ENCODE results near the gene NUMBL. TPM values are rescaled to one million over a fixed set of nuclear protein-coding genes. Genes with fewer than 3 reads are reported as not detected.

Gene NUMBL
- total and polyA plus RNA-seq, 9 of the 15 experiments (the other 6 are each of a cell fraction or from before 2014, with no cell fraction given) = 0.39 to 38.6 (median 6.6) TPM

- no peak overlapping the region for H3K27ac ChIP-seq (ENCODE audit: extremely low read depth, low read depth, low read length)
- H4K20me1 ChIP-seq (replicated peaks; ENCODE audit: control insufficient read depth, insufficient read depth, low read length) = no peaks in the 10 kb centered on the region
- H3K9me1 ChIP-seq (ENCODE audit: control insufficient read depth, insufficient read depth, low read length) = no peaks in the 10 kb centered on the region
- no peak overlapping the region for H3K4me2 ChIP-seq (ENCODE audit: insufficient read depth, low read length)
- H3K36me3 ChIP-seq (ENCODE audit: control insufficient read depth, insufficient read depth, low read length) = peaks cover 52% of the 10 kb centered on the region
- H2AFZ ChIP-seq (ENCODE audit: low read depth, low read length) = no peak overlapping the region
- peaks cover 12 to 27% of the 10 kb centered on the region in 2 experiments; a peak in 4 of 5 replicates for H3K4me1 ChIP-seq (replicated peaks in 1 of 2; ENCODE audit: control insufficient read depth in 2 of 2, insufficient read depth in 2 of 2, low read length in 2 of 2)
- in situ Hi-C loops (cut with MboI) (no loop called here), intact Hi-C loops (cut with micrococcal nuclease) (no loop called here)
- WGBS (ENCODE audit: insufficient coverage, low coverage, missing lambda C conversion rate) = 90% methylated on average over 18 of the region's 18 CpGs
- FAIRE-seq (no peak), DNase-seq (ENCODE audit: extremely low read depth in 1 of 4, low spot score in 3 of 4) (peak in 1 of 4 experiments; percentile 30), ATAC-seq (peak; percentile 30; the same call in 1 of the 3 replicates)
- H3K9me3 ChIP-seq (replicated peaks; ENCODE audit: control insufficient read depth, insufficient read depth, low read depth, low read length) = no peaks in the 10 kb centered on the region
- BruUV-seq (replicated peaks) = no TSS peak
- H3K4me3 ChIP-seq = no peak overlapping the region
- no peaks in the 10 kb centered on the region for H3K79me2 ChIP-seq (ENCODE audit: control insufficient read depth, insufficient read depth, low read length)
- peak overlapping the region in 1 of 2 experiments; percentile 4; a peak in 2 of 4 replicates for H3K9ac ChIP-seq (ENCODE audit: insufficient read depth in 1 of 2, low read depth in 2 of 2, low read length in 2 of 2)
- H3K27me3 ChIP-seq (ENCODE audit: control insufficient read depth in 2 of 2, insufficient read depth in 2 of 2, low read length in 2 of 2) = no peaks in the 10 kb centered on the region
- ChIA-PET POLR2A (interaction anchor here (1.3 to 1.4 kb wide), 2 partner anchors 45 to 101 kb away, joined by 3 read pairs; no protein-coding TSS in a partner anchor), CTCF (ENCODE audit: low intra/inter-chr PET ratio) (no interaction called here)
- TF ChIP-seq ADNP (tag; IDR thresholded peaks at IDR 0.05) (peak; percentile 63), ARID4B (CRISPR knock-in tag; IDR thresholded peaks at IDR 0.05) (no peak), RCOR1 (IDR thresholded peaks at IDR 0.05; ENCODE audit: borderline replicate concordance in 1 of 2, low read depth in 2 of 2, low read length in 2 of 2) (peak; percentile 8 to 64; a peak in 3 of 4 replicates), ZFP36 (IDR thresholded peaks at IDR 0.05; ENCODE audit: low read depth, low read length, partially characterized antibody) (peak; percentile 51), NR2C1 (IDR thresholded peaks at IDR 0.05) (peak; percentile 63), NR2C1 (tag; IDR thresholded peaks at IDR 0.05) (peak; percentile 53; the same call in 1 of the 2 replicates), MEIS2 (IDR thresholded peaks at IDR 0.05; ENCODE audit: partially characterized antibody) (peak; percentile 26), POLR2G (IDR thresholded peaks at IDR 0.05; ENCODE audit: low read depth, low read length) (no peak), HNRNPK (IDR thresholded peaks at IDR 0.05; ENCODE audit: low read depth, low read length, poor library complexity, severe bottlenecking) (no peak), KDM1A (IDR thresholded peaks at IDR 0.05) (peak; percentile 70 to 77), HNRNPUL1 (IDR thresholded peaks at IDR 0.05; ENCODE audit: low read length) (no peak), NR2C2 (CRISPR knock-in tag; IDR thresholded peaks at IDR 0.05) (no peak), NR2C2 (tag; IDR thresholded peaks at IDR 0.05) (0 out of 2 replicates have a peak, but pooled peaks have one; percentile 45), JUN (IDR thresholded peaks at IDR 0.05; ENCODE audit: borderline replicate concordance, low read depth, low read length) (no peak), JUN (CRISPR knock-in tag; IDR thresholded peaks at IDR 0.05; ENCODE audit: borderline replicate concordance) (no peak), RBM25 (IDR thresholded peaks at IDR 0.05; ENCODE audit: low read depth, low read length, severe bottlenecking) (peak; percentile 65), SMARCA5 (IDR thresholded peaks at IDR 0.05) (0 out of 2 replicates have a peak, but pooled peaks have one; percentile 25), MTA1 (IDR thresholded peaks at IDR 0.05; ENCODE audit: borderline replicate concordance) (no peak), BCOR (IDR thresholded peaks at IDR 0.05) (peak; percentile 88), PTBP1 (IDR thresholded peaks at IDR 0.05; ENCODE audit: low read depth, low read length) (0 out of 2 replicates have a peak, but pooled peaks have one; percentile 55)
Observed at GRCh38 chr19:40704491-40705361, 14.3 kb upstream of the NUMBL start.

Data from K562 (cell line).